HG03159 (cell line): ENCODE measurements around the gene EFCC1.

Experiments used
- ATAC-seq: cut with Tn5 transposase; IDR thresholded peaks from one replicate; pipeline ENCODE4 v1.9.1; 2021; ENCODE audit warnings: mild to moderate bottlenecking, moderate library complexity; ENCODE audit not compliant: unreplicated experiment

Gene EFCC1

GRCh38 chr3:129031476-129032215 lies 30.5 kb downstream of the EFCC1 start:
- ATAC-seq, result no peak

GRCh38 chr3:129032716-129033115 lies 31.6 kb downstream of the EFCC1 start:
- ATAC-seq, result no peak

GRCh38 chr3:129033151-129033550 lies 32.0 kb downstream of the EFCC1 start:
- ATAC-seq, result no peak

- ATAC-seq, result no peak
These were observed 32.7 kb downstream of the EFCC1 start for GRCh38 chr3:129033633-129034321.

- no peak for ATAC-seq
These were observed 33.5 kb downstream of the EFCC1 start for GRCh38 chr3:129034642-129035041.

- no peak for ATAC-seq
These were observed 34.5 kb downstream of the EFCC1 start for GRCh38 chr3:129035360-129036221.

GRCh38 chr3:129036222-129037092 lies 35.4 kb downstream of the EFCC1 start:
- ATAC-seq, result no peak

- no peak for ATAC-seq
These were observed 36.0 kb downstream of the EFCC1 start for GRCh38 chr3:129037093-129037419.

GRCh38 chr3:129038121-129038855 lies 37.2 kb downstream of the EFCC1 start:
- ATAC-seq, result no peak

GRCh38 chr3:129039271-129040038 lies 38.4 kb downstream of the EFCC1 start:
- ATAC-seq, result no peak

GRCh38 chr3:129040039-129040336 lies 38.9 kb downstream of the EFCC1 start:
- no peak for ATAC-seq

- no peak for ATAC-seq
These were observed 39.6 kb downstream of the EFCC1 start for GRCh38 chr3:129040579-129041300.

- no peak for ATAC-seq
These were observed 44.6 kb downstream of the EFCC1 start for GRCh38 chr3:129045675-129046036.

GRCh38 chr3:129046037-129046731 lies 45.1 kb downstream of the EFCC1 start:
- ATAC-seq, result no peak

GRCh38 chr3:129046732-129047552 lies 45.8 kb downstream of the EFCC1 start:
- no peak for ATAC-seq

GRCh38 chr3:129047553-129047839 lies 46.4 kb downstream of the EFCC1 start:
- no peak for ATAC-seq

GRCh38 chr3:129050556-129051295 lies 49.6 kb downstream of the EFCC1 start:
- ATAC-seq, result no peak
